ENCODE data around the gene SPON2.

SPON2 gene

GRCh38 chr4:1179976-1180375 lies 7.6 kb upstream of the SPON2 start:
- Histone ChIP-seq H3K4me1 (ENCODE audit: insufficient read depth, low read length) (peaks cover 3% of the 10 kb centered on the region), H3K4me3 (ENCODE audit: low read depth in 1 of 2, low read length in 2 of 2) (no peak overlapping the region), H3K27ac (ENCODE audit: low read length) (no peak overlapping the region), H3K4me2 (ENCODE audit: insufficient read depth, low read length) (no peak overlapping the region), H3K36me3 (ENCODE audit: insufficient read depth, low read length) (no peaks in the 10 kb centered on the region), H2AFZ (ENCODE audit: low read depth, low read length) (no peak overlapping the region), H3K9ac (ENCODE audit: low read depth, low read length) (no peak overlapping the region), H3K79me2 (ENCODE audit: insufficient read depth, low read length) (no peaks in the 10 kb centered on the region), H4K20me1 (ENCODE audit: insufficient read depth, low read length) (no peaks in the 10 kb centered on the region), H3K27me3 (ENCODE audit: insufficient read depth, low read length, poor library complexity) (no peaks in the 10 kb centered on the region), H3K9me3 (ENCODE audit: insufficient read depth, low read length, severe bottlenecking) (peaks cover 13% of the 10 kb centered on the region)
- ATAC-seq (ENCODE audit: insufficient read depth, low read depth) = no peak
- no peak for DNase-seq
- TF ChIP-seq CTCF (IDR thresholded peaks at IDR 0.05; ENCODE audit: borderline replicate concordance, extremely low read depth, low read length, poor library complexity, severe bottlenecking) (no peak), EZH2 (IDR thresholded peaks at IDR 0.05; ENCODE audit: borderline replicate concordance, low read depth, low read length, severe bottlenecking) (no peak)

- H3K36me3 ChIP-seq (ENCODE audit: insufficient read depth, low read length) = no peaks in the 10 kb centered on the region
- H3K27me3 ChIP-seq (ENCODE audit: insufficient read depth, low read length, poor library complexity) = no peaks in the 10 kb centered on the region
- ATAC-seq (ENCODE audit: insufficient read depth, low read depth) = no peak
- no peak overlapping the region for H3K4me2 ChIP-seq (ENCODE audit: insufficient read depth, low read length)
- peaks cover 13% of the 10 kb centered on the region for H3K9me3 ChIP-seq (ENCODE audit: insufficient read depth, low read length, severe bottlenecking)
- H2AFZ ChIP-seq (ENCODE audit: low read depth, low read length) = no peak overlapping the region
- no peak for TF ChIP-seq EZH2 (IDR thresholded peaks at IDR 0.05; ENCODE audit: borderline replicate concordance, low read depth, low read length, severe bottlenecking)
- TF ChIP-seq CTCF (IDR thresholded peaks at IDR 0.05; ENCODE audit: borderline replicate concordance, extremely low read depth, low read length, poor library complexity, severe bottlenecking) = no peak
- H3K4me3 ChIP-seq (ENCODE audit: low read depth in 1 of 2, low read length in 2 of 2) = no peak overlapping the region
- H3K4me1 ChIP-seq (ENCODE audit: insufficient read depth, low read length) = no peaks in the 10 kb centered on the region; the same call in 1 of the 2 replicates
- no peaks in the 10 kb centered on the region for H3K79me2 ChIP-seq (ENCODE audit: insufficient read depth, low read length)
- H4K20me1 ChIP-seq (ENCODE audit: insufficient read depth, low read length) = no peaks in the 10 kb centered on the region
- no peak overlapping the region for H3K27ac ChIP-seq (ENCODE audit: low read length)
- DNase-seq = no peak
- no peak overlapping the region for H3K9ac ChIP-seq (ENCODE audit: low read depth, low read length)
These were observed 6.7 kb upstream of the SPON2 start for GRCh38 chr4:1179089-1179441.

GRCh38 chr4:1178300-1179088 lies 6.1 kb upstream of the SPON2 start:
- H3K4me2 ChIP-seq (ENCODE audit: insufficient read depth, low read length) = no peak overlapping the region
- peaks cover 13% of the 10 kb centered on the region for H3K9me3 ChIP-seq (ENCODE audit: insufficient read depth, low read length, severe bottlenecking)
- no peaks in the 10 kb centered on the region for H3K36me3 ChIP-seq (ENCODE audit: insufficient read depth, low read length)
- H2AFZ ChIP-seq (ENCODE audit: low read depth, low read length) = no peak overlapping the region
- no peak overlapping the region for H3K27ac ChIP-seq (ENCODE audit: low read length)
- no peaks in the 10 kb centered on the region for H4K20me1 ChIP-seq (ENCODE audit: insufficient read depth, low read length)
- no peak for ATAC-seq (ENCODE audit: insufficient read depth, low read depth)
- no peaks in the 10 kb centered on the region for H3K27me3 ChIP-seq (ENCODE audit: insufficient read depth, low read length, poor library complexity)
- no peaks in the 10 kb centered on the region for H3K4me1 ChIP-seq (ENCODE audit: insufficient read depth, low read length)
- no peaks in the 10 kb centered on the region for H3K79me2 ChIP-seq (ENCODE audit: insufficient read depth, low read length)
- TF ChIP-seq CTCF (IDR thresholded peaks at IDR 0.05; ENCODE audit: borderline replicate concordance, extremely low read depth, low read length, poor library complexity, severe bottlenecking) (no peak), EZH2 (IDR thresholded peaks at IDR 0.05; ENCODE audit: borderline replicate concordance, low read depth, low read length, severe bottlenecking) (no peak)
- no peak overlapping the region for H3K4me3 ChIP-seq (ENCODE audit: low read depth in 1 of 2, low read length in 2 of 2)
- H3K9ac ChIP-seq (ENCODE audit: low read depth, low read length) = no peak overlapping the region
- DNase-seq = no peak

Measured in DND-41 (cell line).